ENCODE data around the gene CEP128.
"Not testable (repeated sequence)": the region's sequence is repeated elsewhere in the genome, so short reads cannot be mapped to it uniquely, and the experiment has no call there.

The CEP128 gene

GRCh38 chr14:80951491-80951890 is 10.0 kb upstream of the CEP128 start:
- FAIRE-seq: no peak

GRCh38 chr14:80948291-80948690 is 6.8 kb upstream of the CEP128 start:
- no peak for FAIRE-seq

- FAIRE-seq: no peak
These were observed 5.3 kb upstream of the CEP128 start for GRCh38 chr14:80946797-80947196.

GRCh38 chr14:80946187-80946586 is 4.6 kb upstream of the CEP128 start:
- FAIRE-seq: no peak

- FAIRE-seq: no peak
These were observed 3.5 kb upstream of the CEP128 start for GRCh38 chr14:80944861-80945617.

GRCh38 chr14:80942191-80942600 is 658 bp upstream of the CEP128 start:
- FAIRE-seq: no peak

GRCh38 chr14:80940146-80940545 is 1.4 kb downstream of the CEP128 start:
- FAIRE-seq: no peak

GRCh38 chr14:80933686-80934085 is 7.9 kb downstream of the CEP128 start:
- FAIRE-seq: no peak

GRCh38 chr14:80933282-80933681 is 8.3 kb downstream of the CEP128 start:
- FAIRE-seq: no peak

- no peak for FAIRE-seq
These were observed 10.6 kb downstream of the CEP128 start for GRCh38 chr14:80930836-80931389.

GRCh38 chr14:80930095-80930494 is 11.4 kb downstream of the CEP128 start:
- no peak for FAIRE-seq

GRCh38 chr14:80927083-80927989 is 14.2 kb downstream of the CEP128 start:
- FAIRE-seq: no peak

GRCh38 chr14:80926397-80927082 is 15.0 kb downstream of the CEP128 start:
- FAIRE-seq: no peak

- no peak for FAIRE-seq
These were observed 17.0 kb downstream of the CEP128 start for GRCh38 chr14:80924365-80925103.

GRCh38 chr14:80923368-80923767 is 18.2 kb downstream of the CEP128 start:
- no peak for FAIRE-seq

GRCh38 chr14:80919622-80920021 is 21.9 kb downstream of the CEP128 start:
- FAIRE-seq: no peak

- not testable (repeated sequence) for FAIRE-seq
These were observed 29.5 kb downstream of the CEP128 start for GRCh38 chr14:80912013-80912412.

- no peak for FAIRE-seq
These were observed 34.6 kb downstream of the CEP128 start for GRCh38 chr14:80906946-80907345.

- no peak for FAIRE-seq
These were observed 35.2 kb downstream of the CEP128 start for GRCh38 chr14:80906336-80906735.

GRCh38 chr14:80902608-80903007 is 38.9 kb downstream of the CEP128 start:
- no peak for FAIRE-seq

GRCh38 chr14:80901822-80902221 is 39.7 kb downstream of the CEP128 start:
- FAIRE-seq: no peak

- FAIRE-seq: no peak
These were observed 40.3 kb downstream of the CEP128 start for GRCh38 chr14:80901260-80901659.
